Osteocyte (in vitro differentiated cells): ENCODE results near the gene GPR26. TPM values are rescaled to one million over a fixed set of nuclear protein-coding genes. Genes with fewer than 3 reads are reported as not detected.

ENCODE experiments used
- DNase-seq: peaks from one replicate; pipeline ENCODE4 v3.0.0; 2021; ENCODE audit warnings: mixed read lengths; ENCODE audit not compliant: unreplicated experiment; ENCODE audit errors: extremely low spot score
- H3K27ac Mint-ChIP-seq: one replicate; pipeline ENCODE4 v1.8.0; 2021; ENCODE audit warnings: mild to moderate bottlenecking, mixed read lengths; ENCODE audit not compliant: unreplicated experiment
- H3K27me3 Mint-ChIP-seq: one replicate; pipeline ENCODE4 v1.8.0; 2021; ENCODE audit warnings: mixed read lengths; ENCODE audit not compliant: unreplicated experiment
- H3K36me3 Mint-ChIP-seq: one replicate; pipeline ENCODE4 v1.8.0; 2021; ENCODE audit warnings: mixed read lengths; ENCODE audit not compliant: unreplicated experiment
- H3K4me1 Mint-ChIP-seq: one replicate; pipeline ENCODE4 v1.8.0; 2021; ENCODE audit warnings: mixed read lengths; ENCODE audit not compliant: unreplicated experiment
- H3K4me3 Mint-ChIP-seq: one replicate; pipeline ENCODE4 v1.8.0; 2021; ENCODE audit warnings: mild to moderate bottlenecking, moderate library complexity, mixed read lengths; ENCODE audit not compliant: unreplicated experiment
- H3K9me3 Mint-ChIP-seq: one replicate; pipeline ENCODE4 v1.8.0; 2021; ENCODE audit warnings: mixed read lengths; ENCODE audit not compliant: unreplicated experiment
- total RNA-seq: library from RNA; stranded (reverse); gene quantifications from 2 replicates; pipeline ENCODE4 v1.2.1, GENCODE V29; 2021
- TF ChIP-seq, protein P1 (sequence below): fragments of 200-600 bp; sonication (generic); IDR thresholded peaks from 2 replicates; pipeline ENCODE4 v1.5.0; 2021; ENCODE audit warnings: antibody characterized with exemption, mild to moderate bottlenecking, moderate library complexity

Gene GPR26
- total RNA-seq, 1 donor from 2014 or later: not detected

DNA sequence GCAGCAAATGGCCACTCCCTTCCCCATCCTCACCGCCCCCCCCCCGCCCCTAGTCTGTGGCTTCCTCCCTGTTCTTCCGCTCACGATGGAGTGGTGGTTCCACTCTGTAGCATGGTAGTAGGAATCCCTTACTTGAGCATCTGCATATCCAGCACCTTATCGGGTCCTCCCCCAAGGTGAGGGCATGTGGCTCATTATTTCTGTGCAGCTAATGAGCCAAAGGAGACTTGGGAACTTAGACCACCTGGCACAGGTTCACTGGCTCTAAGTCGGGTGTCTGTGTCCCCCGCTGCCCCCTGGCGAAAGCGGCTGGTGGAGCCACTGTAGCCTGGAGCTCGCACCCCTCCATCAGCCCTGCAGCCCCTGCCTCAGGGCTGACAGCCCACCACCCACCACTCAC, 22.8 kb upstream of the GPR26 start:
- no peaks in the 10 kb centered on the region for H3K36me3 Mint-ChIP-seq
- peak; percentile 73 for DNase-seq
- no peak overlapping the region for H3K4me3 Mint-ChIP-seq
- no peak overlapping the region for H3K27ac Mint-ChIP-seq
- no peaks in the 10 kb centered on the region for H3K4me1 Mint-ChIP-seq
- H3K9me3 Mint-ChIP-seq: no peaks in the 10 kb centered on the region
- TF ChIP-seq, protein P1, sequence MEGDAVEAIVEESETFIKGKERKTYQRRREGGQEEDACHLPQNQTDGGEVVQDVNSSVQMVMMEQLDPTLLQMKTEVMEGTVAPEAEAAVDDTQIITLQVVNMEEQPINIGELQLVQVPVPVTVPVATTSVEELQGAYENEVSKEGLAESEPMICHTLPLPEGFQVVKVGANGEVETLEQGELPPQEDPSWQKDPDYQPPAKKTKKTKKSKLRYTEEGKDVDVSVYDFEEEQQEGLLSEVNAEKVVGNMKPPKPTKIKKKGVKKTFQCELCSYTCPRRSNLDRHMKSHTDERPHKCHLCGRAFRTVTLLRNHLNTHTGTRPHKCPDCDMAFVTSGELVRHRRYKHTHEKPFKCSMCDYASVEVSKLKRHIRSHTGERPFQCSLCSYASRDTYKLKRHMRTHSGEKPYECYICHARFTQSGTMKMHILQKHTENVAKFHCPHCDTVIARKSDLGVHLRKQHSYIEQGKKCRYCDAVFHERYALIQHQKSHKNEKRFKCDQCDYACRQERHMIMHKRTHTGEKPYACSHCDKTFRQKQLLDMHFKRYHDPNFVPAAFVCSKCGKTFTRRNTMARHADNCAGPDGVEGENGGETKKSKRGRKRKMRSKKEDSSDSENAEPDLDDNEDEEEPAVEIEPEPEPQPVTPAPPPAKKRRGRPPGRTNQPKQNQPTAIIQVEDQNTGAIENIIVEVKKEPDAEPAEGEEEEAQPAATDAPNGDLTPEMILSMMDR: no peak
- no peaks in the 10 kb centered on the region for H3K27me3 Mint-ChIP-seq

DNA sequence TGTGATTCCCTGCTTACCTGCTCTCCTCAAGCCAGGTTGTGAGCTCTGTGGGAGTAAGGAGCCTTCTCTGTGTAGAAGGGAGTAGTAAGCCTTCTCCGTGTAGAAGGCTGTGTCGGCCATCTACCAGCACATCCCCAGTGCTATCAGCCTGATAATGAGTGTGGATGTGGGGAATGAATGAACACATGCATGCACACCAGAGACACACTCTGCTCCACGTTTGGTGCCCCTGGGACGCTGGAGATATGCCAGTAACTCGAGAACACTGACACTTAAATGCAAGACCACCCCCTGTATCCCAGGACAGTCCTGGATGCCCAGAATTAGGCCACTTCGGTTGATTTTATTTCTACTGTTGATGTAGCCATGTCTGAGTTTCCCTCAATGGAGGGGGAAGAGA, 21.1 kb upstream of the GPR26 start:
- Mint-ChIP-seq H3K4me3 (no peak overlapping the region), H3K9me3 (no peaks in the 10 kb centered on the region), H3K36me3 (no peaks in the 10 kb centered on the region), H3K4me1 (no peaks in the 10 kb centered on the region), H3K27ac (no peak overlapping the region), H3K27me3 (no peaks in the 10 kb centered on the region)
- TF ChIP-seq, protein P1: no peak
- DNase-seq: peak; percentile 71

DNA sequence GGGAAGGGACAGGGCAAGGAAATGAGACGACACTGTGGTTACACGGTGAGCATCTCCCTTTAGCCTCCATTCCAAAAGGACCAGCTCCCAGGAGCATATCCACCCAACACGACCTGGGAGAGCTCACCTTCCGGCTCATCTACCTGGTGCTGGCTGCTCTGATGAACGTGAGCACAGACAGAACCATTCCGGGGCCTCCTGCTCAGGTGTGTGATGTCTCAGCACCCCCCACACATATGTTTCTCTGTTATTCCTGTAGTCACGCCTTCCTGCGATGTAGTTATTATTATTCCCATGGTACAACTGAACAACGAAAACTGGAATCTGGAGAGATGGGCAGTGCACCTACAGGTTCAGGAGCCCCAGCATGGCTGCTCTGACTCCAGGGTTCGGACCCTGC, 20.5 kb upstream of the GPR26 start:
- H3K9me3 Mint-ChIP-seq: no peaks in the 10 kb centered on the region
- no peak overlapping the region for H3K4me3 Mint-ChIP-seq
- no peaks in the 10 kb centered on the region for H3K4me1 Mint-ChIP-seq
- peak; percentile 54 for DNase-seq
- TF ChIP-seq, protein P1: no peak
- no peaks in the 10 kb centered on the region for H3K36me3 Mint-ChIP-seq
- no peaks in the 10 kb centered on the region for H3K27me3 Mint-ChIP-seq
- no peak overlapping the region for H3K27ac Mint-ChIP-seq

DNA sequence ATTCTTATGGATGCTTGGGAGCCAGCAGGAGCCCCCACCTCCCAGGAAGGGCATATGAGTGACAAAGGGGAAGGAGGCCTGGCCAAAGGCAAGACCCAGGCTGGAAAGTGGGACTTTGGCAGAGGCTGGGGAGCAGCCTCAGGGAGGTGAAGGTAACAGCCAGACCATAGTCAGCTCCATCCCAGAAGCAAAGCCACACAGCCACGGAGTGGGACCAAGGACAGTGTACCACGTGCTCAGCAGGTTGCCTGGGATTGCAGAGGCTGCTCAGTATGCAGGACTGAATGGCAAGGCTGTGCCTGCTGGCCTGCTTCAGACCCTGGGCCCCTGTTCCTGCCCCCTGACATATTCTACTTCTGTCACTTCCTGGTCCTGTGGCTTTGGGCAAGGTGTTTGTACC, 17.6 kb upstream of the GPR26 start:
- TF ChIP-seq, protein P1: no peak
- H3K9me3 Mint-ChIP-seq: no peaks in the 10 kb centered on the region
- H3K36me3 Mint-ChIP-seq: no peaks in the 10 kb centered on the region
- no peaks in the 10 kb centered on the region for H3K4me1 Mint-ChIP-seq
- no peaks in the 10 kb centered on the region for H3K27me3 Mint-ChIP-seq
- H3K27ac Mint-ChIP-seq: no peak overlapping the region
- no peak overlapping the region for H3K4me3 Mint-ChIP-seq
- peak; percentile 68 for DNase-seq

DNA sequence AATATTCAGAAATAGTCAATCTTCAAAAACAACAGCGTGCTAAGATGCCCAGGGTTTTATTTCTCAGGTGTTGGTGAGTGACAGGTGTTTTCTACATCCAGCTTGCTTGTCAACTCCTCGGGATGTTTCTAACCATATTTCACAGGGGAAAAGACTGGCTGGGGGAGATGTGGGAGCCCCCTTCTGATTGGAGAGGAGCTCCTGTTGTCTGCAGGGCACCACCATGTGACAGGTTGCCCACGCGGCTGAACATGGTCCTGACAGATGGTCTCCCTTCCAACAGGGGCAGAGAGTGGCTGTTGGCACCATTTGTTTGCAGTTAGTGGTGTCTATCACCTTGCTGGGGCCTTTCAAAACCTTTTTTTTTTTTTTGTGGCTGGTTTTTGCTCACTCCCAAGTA, 16.5 kb upstream of the GPR26 start:
- Mint-ChIP-seq H3K36me3 (no peaks in the 10 kb centered on the region), H3K4me1 (no peaks in the 10 kb centered on the region), H3K9me3 (no peaks in the 10 kb centered on the region), H3K4me3 (no peak overlapping the region), H3K27me3 (no peaks in the 10 kb centered on the region), H3K27ac (no peak overlapping the region)
- TF ChIP-seq, protein P1: no peak
- peak; percentile 57 for DNase-seq
